Neural progenitor cell (in vitro differentiated cells): ENCODE results near the gene RHBDD3. TPM values are rescaled to one million over a fixed set of nuclear protein-coding genes. Genes with fewer than 3 reads are reported as not detected.
"Not testable (repeated sequence)": the region's sequence is repeated elsewhere in the genome, so short reads cannot be mapped to it uniquely, and the experiment has no call there.

ENCODE experiments used
- DNase-seq: peaks from one replicate; pipeline ENCODE4 v3.0.0-alpha.2; 2016; ENCODE audit warnings: low spot score
- H2AFZ ChIP-seq: fragments of 200-600 bp; sonication (generic); replicated peaks from 2 replicates; pipeline ENCODE4 v1.6.1; 2016; ENCODE audit warnings: antibody characterized with exemption
- H3F3A ChIP-seq: fragments of 200-600 bp; sonication (generic); 2 replicates; pipeline ENCODE4 v1.6.1; 2016; ENCODE audit warnings: antibody characterized with exemption, low read depth
- H3K27ac ChIP-seq: fragments of 200-600 bp; sonication (generic); 2 replicates; pipeline ENCODE4 v1.5.1; 2016; ENCODE audit warnings: mild to moderate bottlenecking
- H3K27me3 ChIP-seq: fragments of 200-600 bp; sonication (generic); 2 replicates; pipeline ENCODE4 v1.6.1; 2016; ENCODE audit warnings: mild to moderate bottlenecking, moderate library complexity
- H3K36me3 ChIP-seq: fragments of 200-600 bp; sonication (generic); 2 replicates; pipeline ENCODE4 v1.5.1; 2016
- H3K4me1 ChIP-seq: fragments of 200-600 bp; sonication (generic); 2 replicates; pipeline ENCODE4 v1.6.1; 2016; ENCODE audit warnings: mixed run types
- H3K4me2 ChIP-seq: fragments of 200-600 bp; sonication (generic); 2 replicates; pipeline ENCODE4 v1.6.1; 2016
- H3K4me3 ChIP-seq: fragments of 200-600 bp; sonication (generic); 2 replicates; pipeline ENCODE4 v1.5.1; 2016
- H3K79me2 ChIP-seq: fragments of 200-600 bp; sonication (generic); 2 replicates; pipeline ENCODE4 v1.6.1; 2016; ENCODE audit warnings: low read depth
- H3K9ac ChIP-seq: fragments of 200-600 bp; sonication (generic); 2 replicates; pipeline ENCODE4 v1.6.1; 2016
- H3K9me3 ChIP-seq: fragments of 200-600 bp; sonication (generic); 2 replicates; pipeline ENCODE4 v1.5.1; 2016; ENCODE audit warnings: low read depth
- H4K20me1 ChIP-seq: fragments of 200-600 bp; sonication (generic); 2 replicates; pipeline ENCODE4 v1.6.1; 2016; ENCODE audit warnings: low read depth
- H3K27ac Mint-ChIP-seq: 3 replicates; pipeline ENCODE4 v1.8.0; 2021; ENCODE audit warnings: mixed read lengths
- H3K27me3 Mint-ChIP-seq: 2 replicates; pipeline ENCODE4 v1.8.0; 2022; ENCODE audit warnings: low read depth, mild to moderate bottlenecking, inconsistent platforms, moderate library complexity, mixed read lengths; ENCODE audit not compliant: insufficient read depth
- H3K36me3 Mint-ChIP-seq: 3 replicates; pipeline ENCODE4 v1.8.0; 2021; ENCODE audit warnings: mixed read lengths
- H3K4me1 Mint-ChIP-seq: 3 replicates; pipeline ENCODE4 v1.8.0; 2021; ENCODE audit warnings: mixed read lengths
- H3K4me3 Mint-ChIP-seq: 3 replicates; pipeline ENCODE4 v1.8.0; 2021; ENCODE audit warnings: mild to moderate bottlenecking, moderate library complexity, mixed read lengths
- H3K9me3 Mint-ChIP-seq: 3 replicates; pipeline ENCODE4 v1.8.0; 2020; ENCODE audit warnings: mixed read lengths
- EZH2 ChIP-seq: fragments of 200-600 bp; sonication (generic); IDR thresholded peaks from 2 replicates; pipeline ENCODE4 v1.6.1; 2017; ENCODE audit warnings: antibody characterized with exemption, mild to moderate bottlenecking, moderate library complexity
- EZH2phosphoT487 ChIP-seq: fragments of 200-600 bp; sonication (generic); IDR thresholded peaks from 2 replicates; pipeline ENCODE4 v1.6.1; 2017; ENCODE audit warnings: antibody characterized with exemption
- total RNA-seq: library from RNA; depleted of rRNA; stranded (reverse); fragments of >200 nt; gene quantifications from 2 replicates; pipeline ENCODE4 v1.2.3, GENCODE V29; 2015; ENCODE audit warnings: low replicate concordance
- TF ChIP-seq, protein P1 (sequence below): fragments of 200-600 bp; sonication (generic); IDR thresholded peaks from 2 replicates; pipeline ENCODE4 v1.5.1; 2017; ENCODE audit warnings: antibody characterized with exemption, mild to moderate bottlenecking

RHBDD3 gene
- total RNA-seq, 1 donor from 2014 or later = 16.3 TPM

DNA sequence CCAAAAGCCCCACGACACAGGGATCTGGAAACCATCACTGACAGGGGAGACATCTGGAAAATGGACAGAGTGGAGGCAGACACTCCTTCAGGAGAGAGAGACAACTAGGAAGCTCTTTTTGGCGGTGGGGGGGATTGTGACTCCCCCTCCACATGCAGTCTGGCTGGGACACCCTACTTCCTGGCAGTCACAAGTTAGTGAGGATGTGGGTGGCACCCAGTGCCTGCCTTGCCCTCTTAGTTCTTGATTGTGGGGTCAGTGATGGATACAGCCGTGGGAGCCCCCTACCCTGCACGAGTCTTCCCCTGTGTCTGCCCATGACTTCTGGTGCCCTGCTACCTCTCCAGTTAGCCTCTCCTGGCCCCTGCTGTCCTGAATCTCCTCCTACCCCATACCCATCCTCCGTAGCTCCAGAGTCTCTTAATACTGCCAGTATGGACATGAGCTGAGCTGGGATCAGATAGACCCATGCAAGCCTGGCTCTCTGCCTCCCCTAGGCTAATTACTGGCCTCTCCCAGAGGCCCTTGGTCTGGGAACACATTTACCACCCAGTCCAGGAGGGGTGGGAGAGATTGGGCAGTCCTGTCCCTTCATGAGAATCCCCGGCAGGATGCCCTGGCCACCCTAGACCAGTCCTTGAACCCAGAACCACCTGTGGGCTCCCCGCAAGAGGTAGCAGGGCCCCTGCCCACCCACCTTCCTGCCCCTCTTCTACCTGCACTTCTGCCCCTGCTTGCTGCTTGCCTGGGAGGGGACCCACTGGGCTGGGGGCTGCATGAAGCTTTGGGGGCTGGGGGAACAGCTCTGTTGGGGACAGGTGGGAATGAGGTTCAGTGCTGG is 22.8 kb downstream of the RHBDD3 start:
- Histone ChIP-seq H3K4me3 (no peak overlapping the region), H3K79me2 (no peaks in the 10 kb centered on the region), H3K9me3 (peaks cover 10% of the 10 kb centered on the region), H3K27me3 (no peaks in the 10 kb centered on the region), H3K27ac (no peak overlapping the region), H3K36me3 (no peaks in the 10 kb centered on the region), H3K4me2 (no peak overlapping the region), H3K4me1 (peaks cover 6% of the 10 kb centered on the region), H4K20me1 (no peaks in the 10 kb centered on the region), H3F3A (no peaks in the 10 kb centered on the region), H2AFZ (no peak overlapping the region), H3K9ac (no peak overlapping the region)
- peaks cover 29% of the 10 kb centered on the region for H3K9me3 Mint-ChIP-seq
- H3K36me3 Mint-ChIP-seq = peaks cover 50% of the 10 kb centered on the region
- DNase-seq = no peak
- H3K4me3 Mint-ChIP-seq = peak overlapping the region; percentile 8
- no peak overlapping the region for H3K27ac Mint-ChIP-seq
- H3K4me1 Mint-ChIP-seq = peaks cover 6% of the 10 kb centered on the region
- H3K27me3 Mint-ChIP-seq = peaks cover 3% of the 10 kb centered on the region
- no peak for TF ChIP-seq EZH2
- TF ChIP-seq, protein P1, sequence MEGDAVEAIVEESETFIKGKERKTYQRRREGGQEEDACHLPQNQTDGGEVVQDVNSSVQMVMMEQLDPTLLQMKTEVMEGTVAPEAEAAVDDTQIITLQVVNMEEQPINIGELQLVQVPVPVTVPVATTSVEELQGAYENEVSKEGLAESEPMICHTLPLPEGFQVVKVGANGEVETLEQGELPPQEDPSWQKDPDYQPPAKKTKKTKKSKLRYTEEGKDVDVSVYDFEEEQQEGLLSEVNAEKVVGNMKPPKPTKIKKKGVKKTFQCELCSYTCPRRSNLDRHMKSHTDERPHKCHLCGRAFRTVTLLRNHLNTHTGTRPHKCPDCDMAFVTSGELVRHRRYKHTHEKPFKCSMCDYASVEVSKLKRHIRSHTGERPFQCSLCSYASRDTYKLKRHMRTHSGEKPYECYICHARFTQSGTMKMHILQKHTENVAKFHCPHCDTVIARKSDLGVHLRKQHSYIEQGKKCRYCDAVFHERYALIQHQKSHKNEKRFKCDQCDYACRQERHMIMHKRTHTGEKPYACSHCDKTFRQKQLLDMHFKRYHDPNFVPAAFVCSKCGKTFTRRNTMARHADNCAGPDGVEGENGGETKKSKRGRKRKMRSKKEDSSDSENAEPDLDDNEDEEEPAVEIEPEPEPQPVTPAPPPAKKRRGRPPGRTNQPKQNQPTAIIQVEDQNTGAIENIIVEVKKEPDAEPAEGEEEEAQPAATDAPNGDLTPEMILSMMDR = no peak
- no peak for TF ChIP-seq EZH2phosphoT487

DNA sequence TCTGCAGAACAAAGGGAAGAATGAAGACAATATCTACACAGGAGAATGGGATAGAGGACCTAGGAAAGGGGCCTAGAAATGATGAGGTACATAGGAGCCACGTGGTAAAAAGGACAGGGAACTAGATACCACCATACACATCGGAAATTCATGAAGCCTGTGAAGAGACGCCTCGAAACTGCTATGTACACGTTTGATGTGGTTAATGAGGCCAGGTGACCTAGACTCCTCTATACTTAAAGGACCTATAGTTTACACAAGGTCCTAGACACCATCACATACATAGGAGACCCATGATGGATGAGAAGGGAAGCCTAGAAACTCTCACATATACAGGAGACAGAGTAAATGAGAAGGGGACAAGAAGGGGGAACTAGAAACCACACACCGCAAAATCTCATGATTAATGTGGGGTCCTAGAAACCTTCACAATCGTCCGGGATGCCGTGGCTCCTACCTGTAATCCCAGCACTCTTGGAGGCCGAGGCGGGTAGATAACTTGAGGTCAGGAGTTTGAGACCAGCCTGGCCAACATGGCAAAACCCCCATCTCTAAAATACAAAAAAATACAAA is 23.8 kb downstream of the RHBDD3 start:
- H3F3A ChIP-seq = no peaks in the 10 kb centered on the region
- no peaks in the 10 kb centered on the region for H4K20me1 ChIP-seq
- peaks cover 3% of the 10 kb centered on the region for H3K27me3 Mint-ChIP-seq
- no peak overlapping the region for H3K4me3 ChIP-seq
- peaks cover 3% of the 10 kb centered on the region for H3K36me3 ChIP-seq
- H3K27ac Mint-ChIP-seq = no peak overlapping the region
- peak; percentile 14 for DNase-seq
- no peaks in the 10 kb centered on the region for H3K27me3 ChIP-seq
- no peak overlapping the region for H3K9ac ChIP-seq
- peaks cover 10% of the 10 kb centered on the region for H3K9me3 ChIP-seq
- H3K4me2 ChIP-seq = no peak overlapping the region
- no peak overlapping the region for H2AFZ ChIP-seq
- peaks cover 55% of the 10 kb centered on the region for H3K36me3 Mint-ChIP-seq
- H3K4me1 Mint-ChIP-seq = peaks cover 6% of the 10 kb centered on the region
- TF ChIP-seq, protein P1 = no peak
- TF ChIP-seq EZH2phosphoT487 (no peak), EZH2 (no peak)
- H3K9me3 Mint-ChIP-seq = peaks cover 34% of the 10 kb centered on the region
- H3K4me3 Mint-ChIP-seq = no peak overlapping the region
- H3K27ac ChIP-seq = no peak overlapping the region
- H3K79me2 ChIP-seq = no peaks in the 10 kb centered on the region
- H3K4me1 ChIP-seq = peaks cover 6% of the 10 kb centered on the region

GRCh38 chr22:29240481-29240880 is 27.3 kb downstream of the RHBDD3 start:
- H3K27me3 ChIP-seq, H3K9ac ChIP-seq, H3F3A ChIP-seq, H3K27me3 Mint-ChIP-seq, H3K4me3 Mint-ChIP-seq, H3K4me1 Mint-ChIP-seq, H3K79me2 ChIP-seq, H3K4me1 ChIP-seq, H3K27ac ChIP-seq, H3K4me2 ChIP-seq, H4K20me1 ChIP-seq, H3K36me3 ChIP-seq, DNase-seq, H3K27ac Mint-ChIP-seq, H3K4me3 ChIP-seq, H2AFZ ChIP-seq, H3K9me3 ChIP-seq: not testable (repeated sequence)
- Mint-ChIP-seq H3K9me3 (peaks cover 38% of the 10 kb centered on the region), H3K36me3 (peaks cover 55% of the 10 kb centered on the region)
